GM12801 (cell line): Measurements from ENCODE around the gene PDCD5.

ENCODE experiments used
- TF ChIP-seq, protein P1 (sequence below): IDR thresholded peaks from one replicate; pipeline ENCODE4 v1.5.1; 2011; ENCODE audit warnings: control low read depth; ENCODE audit not compliant: insufficient read length; ENCODE audit errors: extremely low read depth

Gene PDCD5

GRCh38 chr19:32543115-32543900 is 37.7 kb upstream of the PDCD5 start:
- TF ChIP-seq, protein P1, sequence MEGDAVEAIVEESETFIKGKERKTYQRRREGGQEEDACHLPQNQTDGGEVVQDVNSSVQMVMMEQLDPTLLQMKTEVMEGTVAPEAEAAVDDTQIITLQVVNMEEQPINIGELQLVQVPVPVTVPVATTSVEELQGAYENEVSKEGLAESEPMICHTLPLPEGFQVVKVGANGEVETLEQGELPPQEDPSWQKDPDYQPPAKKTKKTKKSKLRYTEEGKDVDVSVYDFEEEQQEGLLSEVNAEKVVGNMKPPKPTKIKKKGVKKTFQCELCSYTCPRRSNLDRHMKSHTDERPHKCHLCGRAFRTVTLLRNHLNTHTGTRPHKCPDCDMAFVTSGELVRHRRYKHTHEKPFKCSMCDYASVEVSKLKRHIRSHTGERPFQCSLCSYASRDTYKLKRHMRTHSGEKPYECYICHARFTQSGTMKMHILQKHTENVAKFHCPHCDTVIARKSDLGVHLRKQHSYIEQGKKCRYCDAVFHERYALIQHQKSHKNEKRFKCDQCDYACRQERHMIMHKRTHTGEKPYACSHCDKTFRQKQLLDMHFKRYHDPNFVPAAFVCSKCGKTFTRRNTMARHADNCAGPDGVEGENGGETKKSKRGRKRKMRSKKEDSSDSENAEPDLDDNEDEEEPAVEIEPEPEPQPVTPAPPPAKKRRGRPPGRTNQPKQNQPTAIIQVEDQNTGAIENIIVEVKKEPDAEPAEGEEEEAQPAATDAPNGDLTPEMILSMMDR: no peak

DNA sequence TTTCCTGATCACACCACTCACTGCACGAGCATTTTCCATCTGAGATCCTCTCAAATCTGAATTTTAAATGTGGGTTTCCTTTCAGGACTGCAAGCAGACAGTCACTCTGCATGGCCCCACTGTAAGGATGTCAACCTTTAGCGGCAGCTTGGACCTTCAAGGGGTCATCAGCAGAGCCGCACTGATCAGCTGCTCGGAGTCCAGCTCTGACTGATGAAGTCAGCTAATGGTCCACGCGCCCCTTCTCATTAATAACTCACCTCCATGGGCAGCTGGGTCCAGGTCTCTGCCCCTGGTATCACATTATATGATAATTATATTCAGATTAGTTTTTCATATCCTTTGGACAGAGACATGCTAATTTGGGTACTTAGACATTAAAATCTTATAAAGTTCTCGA is 36.1 kb upstream of the PDCD5 start:
- TF ChIP-seq, protein P1: no peak

GRCh38 chr19:32550666-32551065 is 30.3 kb upstream of the PDCD5 start:
- TF ChIP-seq, protein P1: no peak

DNA sequence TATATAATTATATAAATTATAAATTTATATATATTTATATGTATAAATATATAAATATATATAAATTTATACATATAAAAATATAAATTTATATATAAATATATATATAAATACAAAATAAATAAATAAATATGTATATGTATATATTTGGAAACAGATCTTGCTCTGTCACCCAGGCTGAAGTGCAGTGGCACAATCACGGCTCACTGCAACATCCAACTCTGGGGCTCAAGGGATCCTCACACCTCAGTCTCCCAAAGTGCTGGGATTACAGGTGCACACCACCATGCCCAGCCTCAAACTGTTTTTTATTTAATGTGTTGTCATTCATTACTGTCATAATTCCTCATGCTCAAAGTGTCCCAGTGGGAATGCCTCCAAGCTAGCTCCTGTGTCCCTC is 25.2 kb upstream of the PDCD5 start:
- TF ChIP-seq, protein P1: no peak

DNA sequence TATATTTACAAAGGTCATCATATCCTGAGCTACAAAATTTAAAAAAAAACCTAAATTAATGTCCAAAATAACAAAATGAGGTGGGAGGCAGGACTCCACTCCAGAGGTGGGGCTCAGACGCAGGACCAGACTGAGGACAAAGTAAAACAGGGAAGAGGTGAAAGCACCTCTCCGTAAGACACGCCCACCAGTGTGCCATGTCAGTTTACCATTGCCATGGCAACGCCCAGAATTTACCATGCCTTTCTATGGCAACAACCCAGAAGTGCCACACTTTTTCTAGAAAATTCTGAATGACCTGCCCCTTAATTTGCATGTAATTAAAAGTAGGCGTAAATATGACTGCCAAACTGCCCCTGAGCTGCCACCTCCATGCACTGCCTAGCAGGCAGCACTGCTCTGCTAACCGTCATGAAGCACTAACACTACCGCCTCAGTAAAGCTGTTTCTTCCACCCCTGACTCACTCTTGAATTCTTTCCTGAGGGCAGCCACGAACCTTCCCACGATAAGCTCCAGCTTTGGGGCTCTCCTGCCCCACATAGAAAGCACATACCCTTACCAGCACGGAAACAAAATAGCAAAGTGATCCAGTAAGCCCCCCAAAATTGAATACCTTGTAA is 22.3 kb upstream of the PDCD5 start:
- TF ChIP-seq, protein P1: no peak

GRCh38 chr19:32563761-32564160 is 17.2 kb upstream of the PDCD5 start:
- TF ChIP-seq, protein P1: no peak

- TF ChIP-seq, protein P1: no peak
Measured at GRCh38 chr19:32566246-32566830, 14.7 kb upstream of the PDCD5 start.
